ENCODE measurements around the gene SPEF1. TPM values are rescaled to one million over a fixed set of nuclear protein-coding genes. Genes with fewer than 3 reads are reported as not detected.
"Not testable (repeated sequence)": the region's sequence is repeated elsewhere in the genome, so short reads cannot be mapped to it uniquely, and the experiment has no call there.

SPEF1 gene
- total RNA-seq, 2 donors from 2014 or later: 0.14 TPM; not detected in 1

DNA sequence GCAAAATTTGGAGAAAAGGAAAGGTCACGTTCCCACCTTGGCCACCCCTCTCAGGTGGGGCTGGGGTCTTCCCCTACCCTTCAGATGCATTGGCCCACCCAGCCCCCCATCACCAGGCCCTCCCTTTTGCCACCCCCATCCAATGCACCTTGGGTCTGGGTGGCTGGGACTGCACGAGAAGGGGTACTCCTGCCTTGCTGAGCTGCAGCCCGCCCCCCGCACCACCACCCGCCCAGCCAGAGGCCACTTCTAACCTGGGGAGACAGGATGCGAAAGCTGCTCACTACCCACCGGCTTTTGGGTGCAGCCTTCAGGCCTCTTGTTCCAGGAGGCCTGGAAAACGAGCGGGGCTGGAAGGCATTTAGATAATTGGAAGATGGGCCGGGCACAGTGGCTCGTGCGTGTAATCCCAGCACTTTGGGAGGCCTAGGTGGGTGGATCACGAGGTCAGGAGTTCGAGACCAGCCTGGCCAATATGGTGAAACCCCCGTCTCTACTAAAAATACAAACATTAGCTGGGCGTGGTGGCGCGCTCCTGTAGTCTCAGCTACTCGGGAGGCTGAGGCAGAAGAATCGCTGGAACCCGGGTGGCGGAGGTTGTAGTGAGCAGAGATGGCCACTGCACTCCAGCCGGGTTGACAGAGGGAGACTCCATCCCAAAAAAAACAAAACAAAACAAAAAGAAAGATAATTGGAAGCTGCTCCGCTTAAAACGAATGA is 13.6 kb upstream of the SPEF1 start:
- intact Hi-C loops (cut with DNase I, micrococcal nuclease): no loop called here
- ATAC-seq (no peak), DNase-seq (peak in 1 of 2 donors; percentile 43)

DNA sequence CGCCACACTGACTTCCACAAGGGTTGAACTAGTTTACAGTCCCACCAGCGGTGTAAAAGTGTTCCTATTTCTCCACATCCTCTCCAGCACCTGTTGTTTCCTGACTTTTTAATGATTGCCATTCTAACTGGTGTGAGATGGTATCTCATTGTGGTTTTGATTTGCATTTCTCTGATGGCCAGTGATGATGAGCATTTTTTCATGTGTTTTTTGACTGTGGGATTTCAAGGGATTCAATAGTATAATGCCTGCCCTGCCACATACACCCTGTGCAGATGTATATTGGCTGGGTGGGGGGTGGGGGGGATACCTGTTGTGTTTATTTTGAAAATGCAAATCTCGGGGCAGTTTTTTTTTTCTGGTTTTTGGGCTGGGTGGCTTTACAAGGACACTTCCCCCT is 12.9 kb upstream of the SPEF1 start:
- intact Hi-C loops (cut with DNase I, micrococcal nuclease); DNase-seq: not testable (repeated sequence)

DNA sequence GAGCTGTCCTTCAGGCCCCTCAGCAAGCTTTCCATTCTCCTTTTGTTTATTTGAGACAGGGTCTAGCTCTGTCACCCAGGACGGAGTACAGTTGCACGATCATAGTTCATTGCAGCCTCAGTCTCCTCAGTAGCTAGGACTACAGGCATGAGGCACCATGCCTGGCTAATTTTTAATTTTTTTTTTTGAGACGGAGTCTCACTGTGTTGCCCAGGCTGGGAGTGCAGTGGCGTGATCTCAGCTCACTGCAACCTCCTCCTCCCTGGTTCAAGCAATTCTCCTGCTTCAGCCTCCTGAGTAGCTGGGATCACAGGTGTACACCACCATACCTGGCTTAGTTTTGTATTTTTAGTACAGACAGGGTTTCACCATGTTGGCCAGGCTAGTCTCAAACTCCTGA is 8.0 kb upstream of the SPEF1 start:
- ATAC-seq; DNase-seq; intact Hi-C loops (cut with DNase I, micrococcal nuclease): not testable (repeated sequence)

More for the DNA sequence above, 12.9 kb upstream of the SPEF1 start:
- ATAC-seq: not testable (repeated sequence)

DNA sequence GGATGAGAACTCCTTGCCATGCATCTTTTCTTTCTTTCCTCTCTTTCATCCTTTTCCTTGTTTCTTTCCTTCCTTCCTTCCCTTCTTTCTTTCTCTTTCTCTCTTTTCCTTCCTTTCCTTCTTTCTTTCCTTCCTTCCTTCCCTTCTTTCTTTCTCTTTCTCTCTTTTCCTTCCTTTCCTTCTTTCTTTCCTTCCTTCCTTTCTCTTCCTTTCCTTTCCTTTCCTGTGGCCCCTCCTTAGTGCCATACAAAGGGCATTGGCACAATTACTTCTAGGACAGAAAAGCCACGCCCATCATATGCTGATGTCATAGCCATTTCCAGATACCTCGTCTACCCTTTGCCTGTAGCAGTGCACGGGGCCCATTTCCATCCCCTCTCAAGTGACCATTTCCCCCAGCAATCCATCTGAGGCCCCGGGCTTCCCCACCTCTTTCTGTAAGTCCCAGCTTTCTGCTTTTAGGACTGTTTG is 7.5 kb upstream of the SPEF1 start:
- ATAC-seq: peak; percentile 67
- DNase-seq: peak; percentile 67
- intact Hi-C loops (cut with DNase I, micrococcal nuclease): no loop called here

DNA sequence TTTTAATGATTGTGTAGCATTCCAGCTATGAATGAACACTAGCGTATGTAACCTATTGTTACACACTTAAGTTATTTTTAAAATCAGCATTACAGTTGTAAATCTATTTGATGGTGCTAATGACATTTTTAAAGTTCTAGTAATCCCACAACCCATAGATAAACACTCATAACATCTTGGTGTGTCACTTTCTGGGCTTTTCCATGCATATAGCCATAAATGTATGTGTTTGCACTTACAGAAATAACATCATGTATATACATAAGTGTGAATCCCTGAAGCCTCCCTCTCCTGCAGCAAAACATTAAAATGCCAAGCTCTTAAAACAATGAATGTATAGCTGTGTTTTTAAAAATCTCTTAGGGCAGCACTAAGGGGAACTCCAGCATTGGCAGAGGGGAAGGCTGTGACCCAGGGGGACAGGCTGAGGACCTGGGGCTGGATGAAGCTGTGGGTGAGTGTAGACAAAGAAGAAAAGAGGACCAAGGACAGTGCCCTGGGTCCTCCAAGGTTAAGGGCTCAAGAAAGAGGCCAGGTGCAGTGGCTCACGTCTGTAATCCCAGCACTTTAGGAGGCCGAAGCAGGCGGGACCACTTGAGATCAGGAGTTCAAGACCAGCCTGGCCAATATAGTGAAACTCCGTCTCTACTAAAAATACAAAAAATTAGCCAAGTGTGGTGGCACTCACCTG is 6.2 kb upstream of the SPEF1 start:
- no peak for DNase-seq
- ATAC-seq: no peak
- intact Hi-C loops (cut with DNase I, micrococcal nuclease): no loop called here

- ATAC-seq (peak; percentile 83), DNase-seq (peak; percentile 78 to 93)
- intact Hi-C loops (cut with DNase I, micrococcal nuclease): no loop called here
These were observed 5.5 kb upstream of the SPEF1 start, which contains the start of gene CENPB for GRCh38 chr20:3786665-3787323. TSS of gene CENPB (minus strand) at chr20:3786740. CDS start at chr20:3786483, 257 bp downstream.

DNA sequence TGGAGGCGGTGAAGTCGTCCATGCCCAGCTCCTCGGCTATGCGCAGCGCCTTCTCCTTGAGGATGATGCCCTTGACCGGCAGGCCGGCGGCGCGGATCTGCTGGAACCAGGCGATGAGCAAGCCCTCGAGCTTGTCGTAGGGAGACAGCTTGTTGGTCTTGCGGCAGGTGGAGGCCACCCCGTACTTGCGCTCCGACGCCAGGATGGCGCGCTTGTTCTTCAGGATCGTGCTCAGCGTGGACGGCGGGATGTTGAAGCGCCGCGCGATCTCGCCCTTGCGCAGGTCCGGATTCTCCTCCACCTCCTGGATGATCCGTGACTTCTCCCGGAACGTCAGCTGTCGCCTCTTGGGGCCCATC is 4.9 kb upstream of the SPEF1 start:
- ATAC-seq (peak; percentile 24), DNase-seq (peak; percentile 57 to 71)
- intact Hi-C loops (cut with DNase I, micrococcal nuclease): no loop called here

DNA sequence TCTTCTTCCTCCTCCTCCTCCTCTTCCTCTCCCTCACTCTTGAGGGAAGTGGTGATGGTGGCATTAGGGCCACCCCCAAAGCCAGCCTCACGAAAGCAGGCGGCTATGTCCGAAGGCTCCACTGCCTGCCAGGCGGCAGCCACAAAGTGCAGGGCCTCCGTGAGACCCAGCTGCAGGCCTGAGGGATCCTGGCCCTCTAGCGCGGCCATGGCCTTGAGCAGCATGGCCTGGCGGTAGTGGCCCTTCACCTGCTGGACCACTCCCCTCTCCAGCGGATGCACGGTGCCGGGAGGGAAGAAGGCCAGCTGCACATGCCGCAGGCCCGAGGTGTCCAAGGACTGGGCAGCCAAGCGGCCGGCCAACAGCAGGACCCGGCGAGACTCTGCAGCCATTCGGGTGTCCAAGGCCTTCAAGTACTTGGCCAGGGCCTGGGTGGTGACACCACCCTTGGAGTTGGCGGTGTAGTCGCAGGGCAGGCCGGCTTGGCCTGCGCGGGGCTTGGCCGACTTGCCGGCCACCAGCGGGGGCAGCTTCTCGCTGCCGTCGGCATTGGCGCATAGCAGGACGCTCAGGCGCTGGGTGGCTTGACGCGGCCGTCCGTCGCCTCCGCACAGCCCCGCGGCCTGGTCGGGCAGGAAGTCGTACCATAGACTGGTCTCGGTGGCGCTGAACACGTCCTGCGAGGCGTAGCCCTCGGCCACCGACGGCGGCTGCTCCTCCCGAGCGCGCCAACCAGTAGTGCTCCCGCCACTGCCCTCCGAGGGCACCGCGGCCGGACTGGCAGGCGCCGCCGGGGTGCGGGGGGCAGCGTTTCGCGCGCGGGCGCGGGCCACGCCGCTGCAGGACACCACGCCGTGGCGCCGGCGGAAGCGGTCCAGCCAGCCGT is 4.2 kb upstream of the SPEF1 start:
- ATAC-seq (no peak), DNase-seq (no peak)
- intact Hi-C loops (cut with DNase I, micrococcal nuclease): no loop called here

DNA sequence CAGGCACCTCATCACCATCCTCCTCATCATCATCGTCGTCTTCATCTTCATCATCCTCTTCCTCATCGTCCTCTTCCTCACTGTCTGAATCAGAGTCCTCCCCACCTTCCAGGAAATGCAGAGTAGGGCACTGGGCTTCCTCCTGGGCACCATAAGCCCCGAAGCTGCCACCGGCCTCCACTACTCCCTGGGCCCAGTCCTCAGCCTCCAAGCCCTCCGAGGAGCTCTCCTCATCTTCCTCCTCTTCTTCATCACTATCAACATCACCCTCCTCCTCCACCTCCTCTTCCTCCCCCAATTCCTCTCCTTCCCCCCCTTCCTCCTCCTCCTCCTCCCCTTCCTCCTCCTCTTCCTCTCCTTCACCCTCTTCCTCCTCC is 3.6 kb upstream of the SPEF1 start:
- no peak for DNase-seq
- ATAC-seq: no peak
- intact Hi-C loops (cut with DNase I, micrococcal nuclease): no loop called here

- DNase-seq (no peak), ATAC-seq (no peak)
- intact Hi-C loops (cut with DNase I, micrococcal nuclease): no loop called here
These were observed 3.1 kb upstream of the SPEF1 start for GRCh38 chr20:3784216-3784853.

GRCh38 chr20:3783511-3784195 is 2.4 kb upstream of the SPEF1 start:
- no peak for ATAC-seq
- intact Hi-C loops (cut with DNase I, micrococcal nuclease): no loop called here
- no peak for DNase-seq

GRCh38 chr20:3783068-3783489 is 1.8 kb upstream of the SPEF1 start:
- intact Hi-C loops (cut with DNase I, micrococcal nuclease): no loop called here
- DNase-seq (no peak), ATAC-seq (no peak)

DNA sequence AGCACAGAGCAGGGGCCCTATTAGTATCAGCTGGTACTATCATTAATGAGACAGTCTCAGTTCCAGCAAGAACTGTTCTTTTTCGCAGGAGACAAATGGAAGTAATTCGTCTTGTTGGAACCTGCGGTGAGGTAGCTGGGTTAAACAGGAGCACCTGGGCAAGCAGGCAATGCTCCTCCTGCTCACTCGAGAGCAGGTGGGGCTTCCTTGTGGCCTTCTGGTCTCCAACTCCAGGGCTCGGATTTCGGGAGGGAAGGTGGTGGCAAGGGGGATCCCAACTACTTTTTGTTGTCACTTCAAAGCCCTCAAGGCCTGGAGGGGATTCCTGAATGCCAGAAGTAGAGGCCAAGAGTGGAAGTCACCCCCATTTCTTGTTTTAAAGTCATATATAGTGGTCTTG is 1.3 kb upstream of the SPEF1 start:
- intact Hi-C loops (cut with DNase I, micrococcal nuclease): no loop called here
- no peak for ATAC-seq
- no peak for DNase-seq

GRCh38 chr20:3778976-3779375 is 2.3 kb downstream of the SPEF1 start:
- intact Hi-C loops (cut with DNase I, micrococcal nuclease): no loop called here
- DNase-seq (no peak), ATAC-seq (no peak)

- peak; percentile 56 for ATAC-seq
- DNase-seq: peak; percentile 66 to 72
- intact Hi-C loops (cut with DNase I, micrococcal nuclease): no loop called here
These were observed 3.3 kb downstream of the SPEF1 start for GRCh38 chr20:3777716-3778629.

- DNase-seq (peak in 1 of 2 donors; percentile 34), ATAC-seq (no peak)
- intact Hi-C loops (cut with DNase I, micrococcal nuclease): no loop called here
These were observed 3.9 kb downstream of the SPEF1 start for GRCh38 chr20:3777381-3777715.

Data from left colon (tissue), 2 donors.